ENCODE results near the gene ZNF615.
"Not testable (repeated sequence)": the region's sequence is repeated elsewhere in the genome, so short reads cannot be mapped to it uniquely, and the experiment has no call there.

GRCh38 chr19:51957846-51958245 lies 50.2 kb downstream of the ZNF615 start:
- TF ChIP-seq CTCF (IDR thresholded peaks at IDR 0.05); ZFX (IDR thresholded peaks at IDR 0.05; ENCODE audit: borderline replicate concordance): not testable (repeated sequence)
